ENCODE data around the gene LY9.

DNA sequence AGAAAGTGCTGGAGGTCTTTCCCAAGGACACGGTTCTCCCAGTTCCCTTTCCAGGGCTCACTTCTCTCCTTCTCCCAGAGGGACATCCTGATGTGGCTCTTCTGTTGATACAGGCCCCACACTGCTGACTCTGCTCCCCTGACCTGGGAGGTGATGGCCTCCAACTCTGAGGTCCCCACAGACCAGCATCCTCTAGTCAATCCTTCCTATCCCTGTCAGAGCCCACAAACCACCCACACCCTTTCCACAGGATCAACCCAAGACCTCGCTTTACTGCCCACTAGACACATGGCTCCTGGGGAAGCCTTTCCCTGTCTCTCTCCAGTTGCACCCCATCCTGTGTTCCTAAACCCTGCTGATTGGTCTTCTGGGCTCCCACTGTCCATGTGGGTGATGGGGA is 45.4 kb upstream of the LY9 start:
- no peak for TF ChIP-seq POLR2A (IDR thresholded peaks at IDR 0.05)
- TF ChIP-seq, protein P1, sequence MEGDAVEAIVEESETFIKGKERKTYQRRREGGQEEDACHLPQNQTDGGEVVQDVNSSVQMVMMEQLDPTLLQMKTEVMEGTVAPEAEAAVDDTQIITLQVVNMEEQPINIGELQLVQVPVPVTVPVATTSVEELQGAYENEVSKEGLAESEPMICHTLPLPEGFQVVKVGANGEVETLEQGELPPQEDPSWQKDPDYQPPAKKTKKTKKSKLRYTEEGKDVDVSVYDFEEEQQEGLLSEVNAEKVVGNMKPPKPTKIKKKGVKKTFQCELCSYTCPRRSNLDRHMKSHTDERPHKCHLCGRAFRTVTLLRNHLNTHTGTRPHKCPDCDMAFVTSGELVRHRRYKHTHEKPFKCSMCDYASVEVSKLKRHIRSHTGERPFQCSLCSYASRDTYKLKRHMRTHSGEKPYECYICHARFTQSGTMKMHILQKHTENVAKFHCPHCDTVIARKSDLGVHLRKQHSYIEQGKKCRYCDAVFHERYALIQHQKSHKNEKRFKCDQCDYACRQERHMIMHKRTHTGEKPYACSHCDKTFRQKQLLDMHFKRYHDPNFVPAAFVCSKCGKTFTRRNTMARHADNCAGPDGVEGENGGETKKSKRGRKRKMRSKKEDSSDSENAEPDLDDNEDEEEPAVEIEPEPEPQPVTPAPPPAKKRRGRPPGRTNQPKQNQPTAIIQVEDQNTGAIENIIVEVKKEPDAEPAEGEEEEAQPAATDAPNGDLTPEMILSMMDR (IDR thresholded peaks at IDR 0.05), result no peak
